GM21786 (cell line): ENCODE data around the gene ABCD2.
"Not testable (repeated sequence)": the region's sequence is repeated elsewhere in the genome, so short reads cannot be mapped to it uniquely, and the experiment has no call there.

Experiments used
- ATAC-seq: cut with Tn5 transposase; IDR thresholded peaks from one replicate; pipeline ENCODE4 v1.9.1; 2021; ENCODE audit not compliant: unreplicated experiment

The ABCD2 gene

DNA sequence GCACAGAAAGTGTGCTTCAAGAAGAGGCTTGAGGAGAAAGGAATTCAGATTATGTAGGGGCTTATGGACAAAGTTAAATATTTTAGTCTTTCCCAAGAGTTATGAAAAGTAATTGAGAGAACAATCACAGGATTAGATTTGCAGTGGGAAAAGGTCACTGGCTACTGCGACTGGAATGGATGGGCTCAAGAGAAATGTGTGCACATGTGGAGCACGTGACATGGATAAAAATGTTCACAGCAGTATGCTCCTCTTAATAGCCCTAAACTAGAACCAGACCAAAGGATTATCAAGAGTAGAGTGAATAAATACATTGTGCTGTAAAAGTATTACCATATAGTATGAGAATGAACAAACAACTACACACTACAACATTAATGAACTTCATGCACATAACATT, 78.1 kb downstream of the ABCD2 start:
- ATAC-seq: no peak

DNA sequence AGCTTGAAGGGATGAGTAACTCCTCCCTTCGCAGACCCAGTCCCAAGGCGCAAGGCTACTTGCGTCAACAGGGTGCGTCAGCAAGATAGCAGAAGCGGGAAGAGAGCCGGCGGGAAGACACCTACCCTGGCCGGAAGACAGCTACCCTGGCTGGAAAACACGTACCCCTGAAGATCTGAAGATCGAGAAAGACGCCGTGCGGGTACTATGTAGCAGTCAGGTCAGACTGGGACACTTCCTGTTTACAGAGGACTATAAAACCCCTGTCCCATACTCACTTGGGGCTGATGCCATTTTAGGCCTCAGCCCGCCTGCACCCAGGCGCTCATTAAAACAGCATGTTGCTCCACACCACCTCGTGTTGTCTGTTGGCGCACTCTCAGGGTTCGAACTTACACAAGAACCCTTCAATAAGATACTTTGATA, 80.9 kb downstream of the ABCD2 start:
- no peak for ATAC-seq

DNA sequence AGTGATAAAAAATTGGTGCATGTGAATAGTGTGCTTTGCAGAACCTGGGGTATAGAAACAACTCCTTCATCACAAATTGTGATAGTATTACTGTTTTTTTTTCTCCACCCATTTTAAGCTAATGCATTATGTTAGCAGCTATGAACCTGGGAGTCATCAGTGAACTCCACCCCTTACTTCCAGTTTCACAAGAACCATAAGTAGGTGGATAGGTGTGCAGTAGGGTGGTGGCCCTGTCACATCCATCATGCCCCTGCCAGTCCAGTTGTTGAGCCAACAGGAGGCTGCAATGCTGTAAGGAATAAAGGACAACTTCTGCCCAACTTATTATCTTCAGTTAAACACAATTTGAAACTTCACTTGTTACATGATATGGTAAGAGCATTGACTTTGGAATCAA, 85.7 kb downstream of the ABCD2 start:
- no peak for ATAC-seq

DNA sequence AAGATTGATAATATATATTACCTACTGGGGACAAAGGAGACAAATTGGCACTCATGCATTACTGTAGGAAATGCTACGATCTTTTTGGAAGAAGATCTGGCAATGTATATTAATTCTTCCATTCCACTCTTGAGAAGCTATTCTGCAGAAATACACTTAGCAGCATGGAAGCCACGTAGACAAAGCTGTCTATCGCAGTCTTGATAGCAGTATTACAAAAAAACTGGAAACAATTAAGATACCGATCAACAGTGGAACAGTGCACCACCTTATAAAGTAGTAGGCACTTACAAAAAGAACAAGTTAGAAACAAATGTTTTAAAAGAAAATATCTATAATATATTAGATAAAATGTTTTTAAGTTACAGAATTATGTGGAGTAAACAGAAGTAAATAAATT, 87.2 kb downstream of the ABCD2 start:
- ATAC-seq: no peak

DNA sequence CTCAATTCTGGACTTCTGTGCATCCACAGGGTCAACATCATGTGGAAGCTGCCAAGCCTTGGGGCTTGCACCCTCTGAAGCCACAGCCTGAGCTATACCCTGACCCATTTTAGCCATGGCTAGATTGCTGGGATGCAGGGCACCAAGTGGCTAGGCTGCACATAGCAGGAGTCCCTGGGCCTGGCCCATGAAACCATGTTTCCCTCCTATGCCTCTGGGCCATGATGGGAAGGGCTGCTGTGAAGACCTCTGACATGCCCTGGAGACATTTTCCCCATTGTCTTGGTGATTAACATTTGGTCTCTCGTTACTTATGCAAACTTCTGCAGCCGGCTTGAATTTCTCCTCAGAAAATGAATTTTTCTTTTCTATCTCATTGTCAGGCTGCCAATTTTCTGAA, 92.6 kb downstream of the ABCD2 start:
- ATAC-seq: no peak

DNA sequence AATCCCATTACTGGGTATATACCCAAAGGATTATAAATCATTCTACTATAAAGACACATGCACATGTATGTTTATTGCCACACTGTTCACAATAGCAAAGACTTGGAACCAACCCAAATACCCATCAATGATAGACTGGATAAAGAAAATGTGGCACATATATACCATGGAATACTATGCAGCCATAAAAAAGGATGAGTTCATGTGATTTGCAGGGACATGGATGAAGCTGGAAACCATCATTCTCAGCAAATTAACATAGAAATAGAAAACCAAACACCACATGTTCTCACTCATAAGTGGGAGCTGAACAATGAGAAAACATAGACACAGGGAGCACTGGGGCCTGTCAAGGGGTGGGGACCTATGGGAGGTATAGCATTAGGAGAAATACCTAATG, 97.4 kb downstream of the ABCD2 start:
- ATAC-seq: not testable (repeated sequence)

DNA sequence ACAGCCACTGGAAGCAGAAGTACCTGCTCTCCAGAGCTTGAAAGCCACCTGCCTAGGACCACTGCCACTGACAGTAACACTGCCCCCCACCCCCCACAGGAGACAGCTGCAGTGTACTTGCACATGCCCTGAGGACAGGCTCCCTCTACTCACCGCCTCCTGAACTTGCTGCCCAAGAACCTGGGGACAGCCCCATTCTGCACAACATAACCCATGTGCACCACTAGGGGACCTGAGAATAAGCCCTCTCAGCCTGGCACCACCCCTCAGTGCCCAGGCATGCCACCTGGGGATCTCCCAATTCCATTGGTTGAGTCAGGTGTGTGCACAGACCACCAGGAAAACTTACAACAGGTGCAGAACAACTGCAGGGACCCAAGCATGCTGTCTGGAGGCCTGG, 109.6 kb downstream of the ABCD2 start:
- no peak for ATAC-seq

DNA sequence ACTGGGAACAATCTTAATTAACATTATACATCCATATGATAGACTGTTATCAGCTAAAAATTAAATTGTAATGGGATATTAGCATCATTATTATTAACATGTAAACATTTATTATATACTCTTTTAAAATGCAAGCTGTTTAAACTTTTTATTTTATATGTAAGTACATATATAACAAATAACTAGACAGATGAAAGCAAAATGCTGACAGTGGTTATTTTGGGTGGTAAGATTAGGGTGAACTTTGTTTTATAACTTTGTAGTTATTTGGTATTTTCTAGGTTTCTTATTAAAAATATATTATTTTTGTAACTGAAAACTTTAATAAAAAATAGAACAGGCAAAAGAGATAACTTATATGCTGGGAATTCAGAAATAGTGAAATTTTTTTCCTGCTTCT, 114.0 kb downstream of the ABCD2 start:
- ATAC-seq: no peak

DNA sequence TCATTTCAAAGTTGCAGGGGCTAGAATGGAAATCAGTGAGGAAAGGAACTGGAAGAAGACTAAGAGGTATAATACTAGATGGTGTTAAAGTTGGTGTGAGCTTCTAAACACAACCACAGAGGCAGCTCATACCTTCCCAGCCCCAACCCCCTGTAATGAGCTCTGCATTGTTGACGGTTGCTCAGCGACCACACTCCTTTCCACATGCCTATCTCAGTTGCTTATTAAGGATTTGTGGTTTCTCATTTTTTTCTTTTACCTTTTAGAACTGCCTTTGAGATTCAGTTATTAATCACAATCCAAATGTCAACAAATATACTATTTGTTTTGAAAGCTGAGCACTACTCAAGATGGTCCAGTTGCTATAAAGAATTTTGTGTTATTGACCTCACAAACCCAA, 114.6 kb downstream of the ABCD2 start:
- ATAC-seq: no peak

DNA sequence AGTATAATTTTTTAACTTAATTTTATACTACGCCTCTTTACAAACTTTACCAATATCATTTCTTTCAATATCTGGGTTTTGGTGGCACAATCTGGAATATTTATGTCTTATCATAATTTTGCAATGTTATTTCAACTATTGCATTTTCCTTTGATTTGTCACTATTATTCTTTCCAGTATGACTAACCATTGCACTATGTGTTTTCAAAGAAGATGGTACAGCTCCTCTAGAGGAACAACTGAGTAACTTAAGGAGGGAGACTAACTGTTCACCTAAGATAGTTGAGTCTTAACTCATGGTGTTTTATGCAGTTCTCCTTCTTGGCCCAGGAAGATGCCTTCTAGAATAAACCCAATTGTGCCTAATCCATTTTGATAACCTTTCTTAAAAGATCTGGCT, 116.2 kb downstream of the ABCD2 start:
- no peak for ATAC-seq

DNA sequence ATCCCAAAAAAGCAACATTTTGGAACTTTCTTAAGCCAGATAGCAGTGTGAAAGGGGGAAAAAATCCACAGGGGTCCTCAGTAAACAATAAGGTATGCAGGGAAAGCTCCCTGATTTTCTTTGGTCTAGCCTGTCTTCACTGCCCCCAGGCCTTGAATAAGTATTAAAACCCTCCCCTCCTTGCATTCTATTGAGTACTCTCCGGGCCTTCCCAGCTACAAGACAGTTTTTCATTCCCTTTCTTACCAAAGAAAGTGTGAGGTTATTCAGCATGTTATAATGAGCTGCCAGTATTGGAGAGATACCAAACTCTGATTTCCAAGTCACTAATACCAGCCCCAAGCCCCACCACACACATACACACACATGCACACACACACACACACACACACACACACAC, 116.9 kb downstream of the ABCD2 start:
- no peak for ATAC-seq
